GM12878 (cell line): ENCODE results near the gene PSMD1.

ENCODE experiments used
- BACH1 ChIP-seq: fragments of 450-650 bp; IDR thresholded peaks from 2 replicates; pipeline ENCODE4 v1.6.1; 2017; ENCODE audit warnings: mild to moderate bottlenecking, borderline replicate concordance
- CBFB ChIP-seq: IDR thresholded peaks from 2 replicates; pipeline ENCODE4 v1.6.1; 2016; ENCODE audit warnings: antibody characterized with exemption, low read depth
- EZH2 ChIP-seq: IDR thresholded peaks from 2 replicates; pipeline ENCODE4 v1.6.1; 2012; ENCODE audit warnings: low read depth, mild to moderate bottlenecking, control low read depth, inconsistent platforms, low read length, borderline replicate concordance; ENCODE audit not compliant: control insufficient read depth
- NR2C2 ChIP-seq: IDR thresholded peaks from 2 replicates; pipeline ENCODE4 v1.6.1; 2011; ENCODE audit warnings: borderline replicate concordance, low read depth; ENCODE audit not compliant: control insufficient read depth, insufficient read length
- POLR2A ChIP-seq: IDR thresholded peaks from 2 replicates; pipeline ENCODE4 v1.6.1; 2011; ENCODE audit warnings: low read depth, mild to moderate bottlenecking, low read length
- TARDBP ChIP-seq: IDR thresholded peaks from 2 replicates; pipeline ENCODE4 v1.6.1; 2016; ENCODE audit warnings: borderline replicate concordance
- ZNF592 ChIP-seq: fragments of 450-650 bp; IDR thresholded peaks from 2 replicates; pipeline ENCODE4 v1.6.1; 2017; ENCODE audit warnings: mild to moderate bottlenecking, moderate library complexity

GRCh38 chr2:231181860-231182512, 125.3 kb downstream of the PSMD1 start:
- TF ChIP-seq CBFB (no peak), POLR2A (0 out of 2 replicates have a peak, but pooled peaks have one; percentile 22), TARDBP (no peak), BACH1 (peak; percentile 54; the same call in 1 of the 2 replicates), ZNF592 (0 out of 2 replicates have a peak, but pooled peaks have one; percentile 33), EZH2 (no peak), NR2C2 (no peak)
